OCI-M2 (cell line): Measurements from ENCODE around the gene DPH2.

Source experiments
- DNase-seq: peaks from one replicate; lab custom pipeline; 2025; ENCODE audit not compliant: unreplicated experiment; lab: John Stamatoyannopoulos, UW

The DPH2 gene

GRCh38 chr1:43963890-43964289, 5.9 kb upstream of the DPH2 start:
- DNase-seq, result no peak

GRCh38 chr1:43965316-43965715, 4.5 kb upstream of the DPH2 start:
- DNase-seq, result no peak

GRCh38 chr1:43968348-43968948, 1.4 kb upstream of the DPH2 start:
- DNase-seq, result no peak

- DNase-seq, result no peak
Observed at GRCh38 chr1:43969416-43969745, 429 bp upstream of the DPH2 start.

GRCh38 chr1:43970502-43970901, 692 bp downstream of the DPH2 start:
- no peak for DNase-seq

- DNase-seq, result no peak
Observed at GRCh38 chr1:43970911-43971310, 1.1 kb downstream of the DPH2 start.

- no peak for DNase-seq
Observed at GRCh38 chr1:43971336-43971980, 1.6 kb downstream of the DPH2 start.

- no peak for DNase-seq
Observed at GRCh38 chr1:43973981-43974442, 4.2 kb downstream of the DPH2 start.

GRCh38 chr1:43974443-43975248, 4.8 kb downstream of the DPH2 start, which contains the start of gene ATP6V0B:
Gene ATP6V0B (plus strand): TSS chr1:43974960. CDS start chr1:43975041, 81 bp downstream.
- peak; percentile 56 for DNase-seq

- DNase-seq, result no peak
Observed at GRCh38 chr1:43975249-43975961, 5.6 kb downstream of the DPH2 start.

GRCh38 chr1:43976045-43976444, 6.2 kb downstream of the DPH2 start:
- DNase-seq, result no peak

GRCh38 chr1:43976890-43977289, 7.1 kb downstream of the DPH2 start:
- DNase-seq, result no peak

GRCh38 chr1:43977376-43978263, 7.8 kb downstream of the DPH2 start:
- DNase-seq, result no peak

- DNase-seq, result no peak
Observed at GRCh38 chr1:43978264-43978550, 8.4 kb downstream of the DPH2 start.

- no peak for DNase-seq
Observed at GRCh38 chr1:43978551-43979260, 8.9 kb downstream of the DPH2 start, which contains the start of gene B4GALT2. Gene B4GALT2 (plus strand): TSS chr1:43979210. CDS start chr1:43981161, 1,951 bp downstream.

- DNase-seq, result no peak
Observed at GRCh38 chr1:43979261-43979527, 9.4 kb downstream of the DPH2 start.

GRCh38 chr1:43979528-43980254, 9.9 kb downstream of the DPH2 start:
- no peak for DNase-seq

- no peak for DNase-seq
Observed at GRCh38 chr1:43980255-43981134, 10.7 kb downstream of the DPH2 start.

- DNase-seq, result no peak
Observed at GRCh38 chr1:43981135-43981491, 11.3 kb downstream of the DPH2 start.
